NCI-H1930 (cell line): Measurements from ENCODE around the gene MAD1L1.

Source experiments
- DNase-seq, 2 experiments: peaks; one replicate each; lab custom pipeline; 2025; lab: John Stamatoyannopoulos, UW

MAD1L1 gene

GRCh38 chr7:2139004-2139699 lies 93.6 kb downstream of the MAD1L1 start:
- no peak for DNase-seq

DNA sequence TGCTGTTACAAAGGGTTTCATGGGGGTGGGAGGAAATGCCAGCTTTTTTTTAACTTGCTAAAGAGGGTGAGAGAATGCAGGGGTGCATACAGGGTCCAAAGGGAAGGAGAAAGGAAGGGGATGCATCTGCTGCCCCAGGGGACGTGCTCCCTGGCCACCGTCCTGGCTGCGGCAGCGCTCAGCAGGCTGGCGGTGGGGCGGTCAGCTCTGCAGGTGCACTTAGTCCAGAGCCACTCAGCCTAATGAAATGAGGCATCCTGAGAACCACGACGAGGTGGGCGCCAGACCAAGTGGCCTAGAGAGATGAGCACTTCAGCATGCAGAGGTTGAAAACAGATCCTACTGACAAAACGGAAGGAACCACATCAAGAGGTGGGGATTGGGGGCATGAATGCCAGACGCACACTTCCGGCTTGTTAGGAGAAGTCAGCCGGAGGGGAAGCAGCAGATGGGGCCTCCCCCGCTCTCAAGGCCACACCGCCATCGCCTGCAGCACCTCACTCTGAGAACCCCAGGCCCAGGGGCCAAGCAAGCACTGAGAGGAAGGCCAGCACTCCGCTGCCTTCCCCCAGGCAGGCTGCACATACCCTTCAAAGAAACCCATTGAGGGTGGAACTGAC lies 94.5 kb downstream of the MAD1L1 start:
- no peak for DNase-seq

- no peak for DNase-seq
Measured at GRCh38 chr7:2134740-2135139, 98.0 kb downstream of the MAD1L1 start.

- DNase-seq = no peak
Measured at GRCh38 chr7:2132243-2132642, 100.5 kb downstream of the MAD1L1 start.

DNA sequence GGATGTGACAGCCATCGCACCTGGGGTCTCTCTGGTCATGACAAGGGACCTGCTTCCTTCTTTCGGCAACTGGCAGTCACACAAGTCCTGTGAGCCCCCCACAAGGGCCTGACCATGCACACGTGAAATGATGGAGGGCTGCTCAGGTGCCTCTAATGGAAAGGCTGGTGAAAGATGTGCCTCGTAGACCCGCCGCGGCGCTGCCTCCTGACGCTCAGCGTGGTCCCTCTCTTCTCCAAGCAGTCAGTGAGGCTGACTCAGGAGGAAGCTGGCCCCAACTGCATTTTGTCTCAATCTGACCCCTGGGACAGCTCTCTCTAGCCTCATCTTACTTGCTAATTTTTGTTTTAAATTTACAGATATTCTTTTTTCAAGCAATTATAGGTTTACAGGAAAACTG lies 100.9 kb downstream of the MAD1L1 start:
- DNase-seq = no peak

- no peak for DNase-seq
Measured at GRCh38 chr7:2131341-2131740, 101.4 kb downstream of the MAD1L1 start.

DNA sequence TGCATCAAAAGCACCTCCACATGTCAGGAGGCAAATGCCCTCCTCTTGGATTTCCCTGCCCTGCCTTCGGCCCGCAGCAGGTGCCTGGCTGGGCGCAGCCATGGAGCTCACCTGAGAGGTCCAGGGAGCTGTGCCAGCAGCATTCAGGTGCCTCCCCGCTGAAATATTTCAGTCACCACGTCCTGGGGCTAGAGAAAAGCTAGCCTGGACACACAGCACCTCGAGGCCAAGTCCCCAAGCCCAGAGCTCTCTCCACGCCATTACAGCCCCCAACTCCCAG lies 102.7 kb downstream of the MAD1L1 start:
- DNase-seq = no peak

- DNase-seq = no peak
Measured at GRCh38 chr7:2129323-2130095, 103.2 kb downstream of the MAD1L1 start.

DNA sequence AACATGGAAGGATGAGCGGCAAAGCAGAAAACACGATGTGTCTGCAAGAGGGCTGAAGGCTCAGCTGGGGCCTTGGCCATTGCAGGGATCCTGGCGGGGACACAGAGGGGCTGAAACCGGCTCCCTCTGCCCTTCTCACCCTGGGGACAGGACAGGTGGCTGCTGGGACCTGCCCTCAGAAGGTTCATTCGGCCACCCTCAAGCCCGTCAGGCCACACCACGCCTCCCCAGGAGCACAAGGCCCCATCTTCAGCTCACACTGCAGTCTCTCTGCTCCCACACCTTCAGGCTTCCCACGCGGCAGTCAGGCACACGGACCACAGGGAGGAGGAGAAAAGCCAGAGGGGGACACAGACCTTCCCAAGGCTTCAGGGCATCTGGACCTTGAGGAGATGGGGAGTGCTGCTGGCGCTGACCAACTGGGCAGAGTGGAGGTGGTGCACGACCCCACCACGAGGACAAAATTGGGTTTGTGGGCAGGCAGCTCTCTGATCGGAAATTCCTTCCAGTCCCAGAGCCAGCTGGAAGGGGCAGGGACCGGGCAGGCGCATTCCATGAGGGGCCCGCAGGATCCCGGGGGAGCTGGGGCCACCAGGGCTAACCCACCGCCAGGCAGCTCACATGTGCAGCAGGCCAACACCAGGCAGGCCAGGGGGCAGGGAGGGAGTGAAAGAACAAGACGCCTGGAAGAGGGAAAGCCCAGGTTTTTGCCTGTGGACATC lies 104.0 kb downstream of the MAD1L1 start:
- DNase-seq = no peak

DNA sequence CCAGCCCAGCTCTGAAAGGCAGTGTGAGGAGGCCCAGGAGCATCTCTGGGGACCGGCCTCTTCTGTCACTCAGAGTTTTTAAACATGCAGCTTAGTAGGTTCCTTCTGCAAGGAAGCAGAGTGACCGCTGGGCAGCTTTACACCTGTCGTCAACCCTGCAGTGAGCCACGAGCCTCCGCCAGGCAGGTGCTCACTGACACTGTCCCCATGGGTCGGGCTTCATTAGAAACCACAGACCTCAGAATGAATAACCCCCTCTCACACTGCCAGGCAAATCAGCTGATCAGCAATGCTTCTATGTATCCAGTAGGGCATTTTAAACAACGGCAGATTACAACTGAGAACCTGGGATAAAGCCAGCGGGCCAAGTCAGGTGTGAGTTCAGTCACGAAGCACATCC lies 106.1 kb downstream of the MAD1L1 start:
- no peak for DNase-seq

DNA sequence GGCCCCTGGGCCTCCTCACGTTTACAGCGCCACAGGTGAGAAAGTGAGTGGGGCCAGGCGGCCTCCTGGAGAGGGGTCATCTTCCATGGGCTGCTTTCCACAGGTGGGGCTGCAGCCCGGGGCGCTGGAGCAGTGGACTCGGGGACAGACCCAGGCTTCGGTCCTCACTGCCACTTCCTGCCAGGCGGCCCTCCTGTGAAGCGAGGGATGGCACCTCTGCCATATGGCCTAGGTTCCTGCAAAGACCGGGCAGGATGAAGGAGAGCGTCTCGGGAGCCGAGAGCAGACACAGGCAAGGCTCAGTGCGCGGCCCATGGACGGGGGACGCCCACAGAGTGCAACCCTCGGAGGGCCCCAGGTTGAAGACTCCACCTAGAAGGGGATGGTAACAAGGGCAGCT lies 106.8 kb downstream of the MAD1L1 start:
- no peak for DNase-seq

GRCh38 chr7:2124604-2125345 lies 108.0 kb downstream of the MAD1L1 start:
- no peak for DNase-seq

DNA sequence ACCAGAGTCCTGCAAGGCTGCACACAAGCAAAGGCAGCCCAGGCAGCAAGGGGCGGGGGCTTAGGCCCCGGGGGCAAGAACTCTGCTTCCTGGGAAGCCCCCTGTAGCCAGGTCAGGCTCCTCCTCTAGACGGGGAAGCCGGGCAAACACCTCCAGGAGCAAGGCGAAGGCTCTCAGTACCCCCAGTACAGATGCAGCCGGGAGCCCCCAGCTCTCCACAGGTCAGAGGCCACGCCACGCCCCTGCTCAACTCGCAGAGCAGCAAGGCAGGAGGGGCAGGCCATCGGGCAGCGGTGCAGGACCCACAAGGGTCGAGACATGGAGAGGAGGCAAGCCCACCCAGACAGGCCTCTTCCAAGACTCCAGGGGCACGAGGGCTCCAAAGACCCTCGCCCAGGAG lies 108.8 kb downstream of the MAD1L1 start:
- no peak for DNase-seq

- DNase-seq = no peak
Measured at GRCh38 chr7:2123360-2123759, 109.4 kb downstream of the MAD1L1 start.

DNA sequence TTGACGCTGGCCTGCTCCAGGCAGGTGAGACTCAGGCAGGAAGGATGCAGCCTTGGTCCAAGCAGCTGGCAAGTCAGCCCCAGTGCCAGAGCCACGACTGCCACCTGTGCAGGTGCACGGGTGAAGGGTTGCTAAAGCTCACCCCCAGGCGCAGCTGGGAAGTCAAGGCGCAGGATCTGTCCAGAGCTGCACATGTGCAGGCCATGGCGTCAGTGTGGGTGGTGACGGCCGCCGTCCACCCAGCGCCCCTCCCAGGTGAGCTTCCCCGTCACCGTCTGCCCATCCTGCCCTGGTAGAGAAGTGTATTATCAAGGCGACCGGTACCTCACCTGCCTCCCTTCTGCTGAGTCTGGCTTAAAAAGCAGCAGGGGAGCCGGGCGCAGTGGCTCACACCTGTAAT lies 110.1 kb downstream of the MAD1L1 start:
- DNase-seq = no peak

DNA sequence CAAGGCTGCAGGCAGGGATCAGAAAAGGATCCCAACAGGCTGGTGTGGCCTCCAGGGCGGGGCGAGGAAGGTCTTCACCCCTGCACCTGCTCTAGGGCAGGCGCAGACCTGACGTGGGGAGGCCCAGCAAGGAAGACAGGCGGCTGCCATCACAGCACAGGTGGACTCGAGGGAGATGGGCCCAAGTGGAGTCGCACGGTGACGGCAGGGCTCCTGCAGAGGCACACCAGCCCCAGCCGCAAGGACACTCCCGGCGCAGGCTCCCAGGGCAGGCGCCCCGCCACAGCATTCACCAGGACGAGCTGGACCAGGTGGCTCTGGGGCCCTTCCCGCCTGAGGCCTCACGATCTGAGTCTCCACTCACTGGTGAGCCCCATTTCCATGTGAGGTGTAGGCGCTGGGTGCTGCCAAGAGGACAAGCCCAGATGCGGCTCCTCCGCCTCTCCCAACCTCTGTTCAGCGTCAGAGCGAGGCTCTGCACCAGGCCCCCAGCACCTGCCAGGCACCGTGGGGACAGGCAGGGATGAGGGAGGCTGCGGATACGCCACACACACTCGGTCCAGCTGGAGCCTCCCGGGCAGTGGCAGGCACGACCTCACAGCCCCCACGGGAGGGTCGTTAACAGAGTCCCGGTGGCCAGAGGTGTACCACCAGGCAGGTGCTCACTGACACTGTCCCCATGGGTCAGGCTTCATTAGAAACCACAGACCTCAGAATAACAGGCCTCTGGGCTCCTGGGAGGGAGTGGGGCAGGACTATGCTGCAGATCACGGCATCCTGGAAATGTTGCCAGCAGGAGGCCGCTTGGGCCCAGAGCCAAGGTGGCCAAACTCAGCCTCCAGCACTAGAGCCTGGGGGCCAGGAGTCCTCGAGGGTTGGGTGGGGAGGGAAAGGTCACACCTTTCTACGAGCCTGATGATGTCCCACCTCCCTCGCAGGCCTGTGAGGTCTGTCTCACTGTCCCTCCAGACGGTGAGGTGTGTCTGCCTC lies 111.6 kb downstream of the MAD1L1 start:
- DNase-seq = no peak

- no peak for DNase-seq
Measured at GRCh38 chr7:2120251-2120660, 112.5 kb downstream of the MAD1L1 start.

DNA sequence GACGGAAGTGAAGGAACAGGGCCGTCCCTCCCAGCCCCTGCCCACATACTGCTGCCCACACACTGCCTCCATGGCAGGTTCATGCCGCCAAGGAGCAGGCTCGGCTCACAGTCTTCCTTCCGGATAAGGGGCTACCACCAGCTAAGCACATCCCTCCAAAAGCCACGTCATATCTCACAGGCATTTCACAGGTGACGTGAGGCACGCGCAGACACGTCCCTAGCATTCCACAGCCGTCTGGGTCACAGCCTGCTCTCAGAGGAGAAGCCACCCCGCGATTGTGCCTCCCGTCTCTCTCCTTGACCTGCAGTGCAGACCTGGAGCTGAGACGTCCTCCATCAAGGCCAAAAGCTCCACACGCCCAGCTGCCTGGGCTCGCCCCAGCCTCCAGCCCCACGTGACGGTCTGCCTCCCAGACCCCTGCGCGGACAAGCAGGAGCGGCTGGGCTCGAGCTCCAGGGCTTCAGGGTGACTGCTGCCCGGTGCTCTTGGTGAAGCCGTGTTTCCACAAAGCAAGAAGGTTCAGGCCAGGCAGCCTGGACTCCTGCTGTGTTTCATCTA lies 114.0 kb downstream of the MAD1L1 start:
- no peak for DNase-seq

DNA sequence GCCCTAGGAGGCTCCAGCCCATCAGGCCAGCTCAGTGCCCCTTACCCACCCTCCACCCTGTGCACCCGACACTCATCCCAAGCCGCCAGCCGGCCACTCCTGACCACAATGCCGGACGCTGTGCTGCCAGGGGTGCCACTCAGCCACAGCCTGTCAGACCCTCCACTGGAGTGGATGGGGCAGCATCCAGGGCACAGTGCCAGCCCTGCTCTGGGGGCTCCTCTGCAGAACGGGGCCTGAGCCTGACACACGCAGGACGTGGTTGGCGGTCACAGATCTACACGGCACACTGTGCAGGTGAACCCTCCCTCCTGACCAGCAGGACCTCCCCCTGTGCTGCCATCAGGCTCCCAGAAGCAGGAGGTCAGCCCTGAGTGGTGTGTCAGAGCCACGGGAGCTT lies 114.7 kb downstream of the MAD1L1 start:
- DNase-seq = no peak

GRCh38 chr7:2117646-2118045 lies 115.1 kb downstream of the MAD1L1 start:
- DNase-seq = no peak
